NCI-H2107 (cell line): Measurements from ENCODE around the gene ZNF335.
"Not testable (repeated sequence)": the region's sequence is repeated elsewhere in the genome, so short reads cannot be mapped to it uniquely, and the experiment has no call there.

Source experiments
- DNase-seq: peaks from one replicate; lab custom pipeline; 2025; lab: John Stamatoyannopoulos, UW

ZNF335 gene

DNA sequence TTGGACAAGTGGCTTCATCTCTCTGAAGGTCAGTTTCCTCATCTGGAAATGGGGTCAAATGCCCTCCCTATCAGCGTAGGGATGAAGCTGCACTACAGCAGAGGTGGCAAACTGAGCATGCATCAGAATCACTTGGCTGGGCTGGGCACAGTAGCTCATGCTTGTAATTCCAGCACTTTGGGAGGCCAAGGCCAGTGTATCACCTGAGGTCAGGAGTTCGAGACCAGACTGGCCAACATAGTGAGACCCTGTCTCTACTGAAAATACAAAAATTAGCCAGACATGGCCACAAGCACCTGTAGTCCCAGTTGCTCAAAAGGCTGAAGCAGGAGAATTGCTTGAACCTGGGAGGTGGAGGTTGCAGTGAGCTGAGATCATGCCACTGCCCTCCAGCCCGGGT is 30.0 kb upstream of the ZNF335 start:
- DNase-seq, result no peak

DNA sequence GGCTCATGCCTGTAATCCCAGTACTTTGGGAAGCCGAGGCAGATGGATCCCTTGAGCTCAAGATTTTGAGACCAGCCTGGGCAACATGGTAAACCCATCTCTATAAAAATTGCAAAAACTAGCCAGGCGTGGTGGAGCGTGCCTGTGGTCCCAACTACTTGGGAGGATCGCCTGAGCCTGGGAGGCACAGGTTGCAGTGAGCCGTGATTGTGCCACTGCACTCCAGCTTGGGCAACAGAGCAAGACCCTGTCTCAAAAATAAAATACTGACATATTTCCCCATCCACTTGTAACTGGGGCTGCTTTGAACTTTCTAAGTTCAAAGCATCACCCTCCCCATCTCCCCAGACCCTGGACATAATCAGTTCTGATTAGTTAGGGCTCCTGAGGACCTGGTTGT is 29.5 kb upstream of the ZNF335 start:
- no peak for DNase-seq

GRCh38 chr20:46000262-46000996 is 28.4 kb upstream of the ZNF335 start:
- DNase-seq, result no peak

- no peak for DNase-seq
These were observed 27.7 kb upstream of the ZNF335 start for GRCh38 chr20:45999557-46000261.

DNA sequence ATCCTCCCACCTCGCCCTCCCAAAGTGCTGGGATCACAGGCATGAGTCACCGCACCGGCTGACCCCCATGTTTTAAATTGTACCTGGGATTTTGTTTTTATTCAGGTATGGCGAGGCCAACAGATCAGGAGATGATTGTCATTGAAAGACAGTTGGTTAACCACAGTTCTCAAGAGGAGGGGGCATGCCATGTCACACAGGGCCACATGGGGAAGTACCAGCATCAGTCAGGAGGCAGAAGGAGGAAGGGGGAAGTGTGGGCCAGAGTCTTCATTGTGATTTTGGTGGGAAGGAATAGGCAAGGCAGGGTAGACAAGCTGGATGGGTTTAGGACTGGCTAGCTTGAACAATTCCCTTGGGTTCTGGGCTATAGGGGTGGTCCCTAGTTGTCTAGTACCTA is 26.8 kb upstream of the ZNF335 start:
- no peak for DNase-seq

GRCh38 chr20:45998337-45998736 is 26.3 kb upstream of the ZNF335 start:
- no peak for DNase-seq

DNA sequence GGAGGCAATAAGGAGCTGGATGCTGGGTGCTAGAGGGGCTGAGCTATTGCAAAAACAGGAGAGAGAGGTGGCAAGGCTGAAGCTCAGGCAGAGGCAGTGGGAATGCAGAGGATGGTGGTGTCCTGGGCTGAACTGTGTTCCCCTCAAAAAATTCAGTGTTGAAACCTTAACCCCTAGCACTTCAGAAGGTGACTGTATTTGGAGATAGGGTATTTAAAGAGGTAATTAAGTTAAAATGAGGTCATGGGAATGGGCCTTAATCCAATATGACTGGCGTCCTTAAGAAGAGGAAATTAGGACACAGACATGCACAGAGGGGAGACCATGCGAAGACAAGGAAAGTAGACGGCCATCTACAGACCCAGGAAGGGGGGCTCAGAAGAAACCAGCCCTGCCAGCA is 25.2 kb upstream of the ZNF335 start:
- no peak for DNase-seq

DNA sequence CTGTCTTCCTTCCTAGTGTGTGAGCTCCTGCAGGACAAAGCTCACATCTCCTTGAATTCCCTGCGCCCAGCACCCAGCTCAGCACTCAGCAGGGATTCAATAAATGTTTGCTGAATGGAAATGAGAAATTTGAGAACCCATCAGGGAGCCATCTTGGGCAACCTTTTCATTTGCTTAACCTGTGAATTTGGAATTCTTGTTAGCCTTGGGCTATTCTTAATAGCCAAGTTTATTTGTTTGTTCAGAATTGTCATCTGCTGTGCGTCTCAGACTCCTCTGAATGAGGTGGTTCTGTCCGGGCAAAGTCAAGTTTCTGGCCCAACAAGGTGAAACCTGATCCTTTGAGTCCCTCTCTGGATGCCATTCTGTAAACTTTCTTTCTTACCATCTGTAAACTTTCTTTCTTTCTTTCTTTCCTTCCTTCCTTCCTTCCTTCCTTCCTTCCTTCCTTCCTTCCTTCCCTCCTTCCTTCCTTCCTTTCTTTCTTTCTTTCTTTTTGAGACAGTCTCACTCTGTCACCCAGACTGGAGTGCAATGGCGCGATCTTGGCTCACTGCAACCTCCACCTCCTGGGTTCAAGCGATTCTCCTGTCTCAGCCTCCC is 23.6 kb upstream of the ZNF335 start:
- DNase-seq, result not testable (repeated sequence)

DNA sequence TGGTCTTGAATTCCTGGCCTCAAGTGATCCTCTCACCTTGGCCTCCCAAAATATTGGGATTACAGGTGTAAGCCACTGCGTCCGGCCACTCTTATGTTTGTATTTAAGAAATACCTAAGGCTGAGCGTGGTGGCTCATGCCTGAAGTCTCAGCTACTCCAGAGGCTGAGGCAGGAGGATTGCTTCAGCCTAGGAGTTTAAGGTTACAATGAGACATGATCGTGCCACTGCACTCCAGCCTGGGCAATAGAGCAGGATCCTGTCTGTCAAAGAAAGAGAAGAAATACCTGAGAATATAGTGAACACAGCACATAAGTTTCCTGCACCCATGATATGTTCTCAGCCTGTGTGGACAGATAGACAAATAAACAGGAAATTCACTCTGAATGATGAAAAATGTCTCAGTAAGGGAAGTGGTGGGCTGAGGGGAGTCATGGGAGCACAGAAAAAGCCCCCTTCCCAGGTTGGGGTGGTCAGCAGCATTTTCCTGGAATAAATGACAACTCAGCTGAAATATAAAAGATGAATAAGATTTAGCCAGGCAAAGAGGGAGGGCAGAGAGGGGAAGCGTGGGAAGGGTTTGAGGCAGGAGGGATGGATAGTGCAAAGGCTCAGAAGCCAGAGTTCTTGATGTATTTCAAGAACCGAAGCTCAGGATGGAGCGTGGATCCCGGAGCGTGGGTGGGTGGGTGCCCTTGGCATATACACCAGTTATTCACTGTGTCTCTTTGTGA is 22.9 kb upstream of the ZNF335 start:
- no peak for DNase-seq

DNA sequence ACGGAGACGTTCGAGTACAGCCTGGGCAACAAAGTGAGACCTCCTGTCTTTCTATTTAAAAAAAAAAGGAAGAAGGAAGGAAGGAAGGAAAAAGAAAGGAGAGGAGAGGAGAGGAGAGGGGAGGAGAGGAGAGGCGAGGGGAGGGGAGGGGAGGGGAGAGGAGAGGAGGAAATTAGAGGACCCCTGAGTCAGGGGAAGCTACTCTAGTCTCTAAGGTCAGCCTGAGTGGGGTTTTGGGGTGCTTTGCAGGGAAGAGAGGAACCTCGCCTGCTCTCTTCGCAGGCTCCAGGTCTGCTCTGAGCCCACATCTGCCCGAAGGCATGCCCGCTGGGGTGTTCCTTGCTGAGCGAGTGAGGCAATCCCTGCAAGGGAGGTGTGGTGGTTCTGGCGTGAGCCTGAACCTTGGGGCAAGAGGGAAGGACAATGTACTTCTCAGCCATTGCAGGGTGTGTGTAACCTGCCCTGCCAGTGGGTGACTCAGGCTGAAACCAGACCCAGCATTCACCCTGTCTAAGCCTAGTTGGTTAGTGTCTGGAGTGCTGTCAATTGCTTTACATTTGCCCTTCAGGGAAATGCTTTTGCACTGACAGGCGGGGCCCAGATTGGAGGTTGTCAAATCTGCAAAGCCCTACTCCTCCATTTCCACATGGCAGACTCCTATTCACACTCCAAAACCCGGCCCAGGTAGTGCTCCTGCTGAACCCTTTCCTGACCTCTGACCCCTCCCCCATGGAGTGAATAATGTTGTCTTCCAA is 21.4 kb upstream of the ZNF335 start:
- peak; percentile 27 for DNase-seq

GRCh38 chr20:45991616-45992015 is 19.6 kb upstream of the ZNF335 start:
- no peak for DNase-seq

DNA sequence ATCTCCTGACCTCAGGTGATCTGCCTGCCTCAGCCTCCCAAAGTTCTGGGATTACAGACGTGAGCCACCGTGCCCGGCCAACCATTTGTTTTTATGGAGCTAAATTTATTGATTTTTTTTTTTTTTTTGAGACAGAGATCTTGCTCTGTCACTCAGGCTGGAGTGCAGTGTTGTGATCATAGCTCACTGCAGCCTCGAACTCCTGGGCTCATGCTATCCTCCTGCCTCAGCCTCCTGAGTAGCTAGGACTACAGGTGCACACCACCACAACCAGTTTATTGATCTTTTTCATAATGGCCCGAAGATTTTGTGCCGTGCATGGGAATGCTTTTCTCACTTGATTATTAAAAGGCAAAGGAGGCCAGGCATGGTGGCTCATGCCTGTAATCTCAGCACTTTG is 16.8 kb upstream of the ZNF335 start:
- not testable (repeated sequence) for DNase-seq

- no peak for DNase-seq
These were observed 15.2 kb upstream of the ZNF335 start for GRCh38 chr20:45987108-45987780.

GRCh38 chr20:45985573-45985972 is 13.6 kb upstream of the ZNF335 start:
- DNase-seq, result no peak

- no peak for DNase-seq
These were observed 11.3 kb upstream of the ZNF335 start for GRCh38 chr20:45983279-45983743.

DNA sequence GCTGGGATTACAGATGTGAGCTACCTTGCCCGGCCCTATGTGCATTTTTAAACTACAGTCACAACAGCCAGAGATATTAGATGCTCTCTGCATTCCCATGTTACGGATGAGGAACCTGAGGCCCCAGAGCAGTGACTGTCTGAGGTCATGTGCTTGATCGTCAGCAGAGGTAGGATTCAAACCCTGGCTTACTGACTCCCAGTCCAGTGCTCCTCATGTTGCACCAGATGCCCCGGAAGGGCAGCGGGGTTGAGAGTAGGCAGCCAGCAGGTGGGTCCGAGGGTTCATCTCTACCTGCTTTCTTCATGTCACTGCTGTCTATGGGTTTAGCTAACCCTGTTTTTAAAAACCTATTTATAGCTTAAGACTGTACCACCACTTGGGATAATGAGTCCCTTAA is 9.3 kb upstream of the ZNF335 start:
- no peak for DNase-seq

DNA sequence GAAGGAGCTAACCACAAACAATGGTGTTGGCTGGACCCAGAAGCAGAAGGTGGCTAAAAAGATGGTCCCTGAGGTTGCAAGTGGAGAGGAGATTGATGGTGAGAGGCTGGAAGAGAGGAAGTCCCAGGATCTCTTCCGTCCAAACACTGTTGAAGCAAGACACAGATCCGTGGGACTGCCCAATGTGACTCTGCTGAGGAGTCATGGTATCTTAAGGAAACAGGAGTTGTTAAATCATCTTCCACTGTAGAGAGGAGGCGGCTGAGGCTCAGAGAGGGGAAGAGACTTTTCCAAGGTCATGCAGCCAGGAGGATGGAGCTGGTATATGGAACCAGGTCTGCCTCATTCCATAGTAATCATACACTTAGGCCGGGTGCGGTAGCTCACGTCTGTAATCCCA is 4.1 kb upstream of the ZNF335 start:
- DNase-seq, result no peak

DNA sequence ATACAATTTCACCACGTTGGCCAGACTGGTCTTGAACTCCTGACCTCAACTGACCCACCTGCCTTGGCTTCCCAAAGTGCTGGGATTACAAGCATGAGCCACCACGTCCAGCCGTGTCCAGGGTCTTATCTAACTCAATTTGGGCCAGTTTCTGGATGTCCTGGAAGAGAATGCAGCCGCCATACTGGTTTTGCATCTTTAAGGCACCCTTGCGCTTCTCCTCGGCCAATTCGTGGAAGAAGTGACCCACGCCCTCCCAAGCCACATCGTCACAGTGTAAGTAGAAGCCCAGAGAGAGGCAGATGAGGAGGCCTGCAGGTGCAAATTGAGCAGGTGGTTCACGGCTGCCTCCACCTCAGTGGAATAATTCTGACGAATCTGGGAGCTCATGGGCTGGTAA is 3.7 kb upstream of the ZNF335 start:
- no peak for DNase-seq

DNA sequence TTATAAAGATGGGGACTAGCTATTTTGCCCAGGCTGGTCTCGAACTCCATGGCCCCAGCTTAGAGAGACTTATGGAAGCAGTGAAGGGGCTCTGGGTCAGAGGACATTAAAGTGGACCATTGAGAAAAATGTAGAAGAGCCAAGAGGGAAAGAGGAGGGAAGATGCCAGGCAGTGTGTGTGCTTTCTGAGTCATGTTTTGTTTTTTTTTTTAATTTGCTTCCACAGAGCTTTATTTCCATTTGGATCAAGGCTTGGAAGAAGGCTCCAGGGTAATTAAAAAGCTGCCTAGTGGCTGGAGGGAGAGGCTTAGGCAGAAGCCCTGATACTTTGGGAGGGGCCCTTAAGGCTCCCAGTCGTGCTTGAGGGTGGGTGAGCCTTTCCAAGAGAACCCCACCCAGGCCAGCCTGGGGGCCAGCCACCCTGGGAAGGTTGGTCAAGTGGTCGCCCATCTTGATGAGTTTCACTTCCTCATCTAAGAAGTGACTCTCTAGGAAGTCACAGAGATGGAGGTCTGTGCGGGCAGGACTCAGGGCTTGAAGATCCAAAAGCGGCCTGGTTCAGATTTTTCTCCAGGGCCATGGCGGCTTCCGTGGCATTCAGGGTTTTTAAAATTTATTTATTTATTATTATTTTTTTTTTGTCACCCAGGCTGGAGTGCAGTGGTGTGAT is 3.0 kb upstream of the ZNF335 start:
- DNase-seq, result no peak

- no peak for DNase-seq
These were observed 639 bp upstream of the ZNF335 start for GRCh38 chr20:45972500-45973183.
